ENCODE measurements around the gene ARHGAP26. TPM values are rescaled to one million over a fixed set of nuclear protein-coding genes. Genes with fewer than 3 reads are reported as not detected.

The ARHGAP26 gene
- total and polyA plus RNA-seq, 5 donors from 2014 or later, result 2.8 to 40.5 (median 5.4) TPM

DNA sequence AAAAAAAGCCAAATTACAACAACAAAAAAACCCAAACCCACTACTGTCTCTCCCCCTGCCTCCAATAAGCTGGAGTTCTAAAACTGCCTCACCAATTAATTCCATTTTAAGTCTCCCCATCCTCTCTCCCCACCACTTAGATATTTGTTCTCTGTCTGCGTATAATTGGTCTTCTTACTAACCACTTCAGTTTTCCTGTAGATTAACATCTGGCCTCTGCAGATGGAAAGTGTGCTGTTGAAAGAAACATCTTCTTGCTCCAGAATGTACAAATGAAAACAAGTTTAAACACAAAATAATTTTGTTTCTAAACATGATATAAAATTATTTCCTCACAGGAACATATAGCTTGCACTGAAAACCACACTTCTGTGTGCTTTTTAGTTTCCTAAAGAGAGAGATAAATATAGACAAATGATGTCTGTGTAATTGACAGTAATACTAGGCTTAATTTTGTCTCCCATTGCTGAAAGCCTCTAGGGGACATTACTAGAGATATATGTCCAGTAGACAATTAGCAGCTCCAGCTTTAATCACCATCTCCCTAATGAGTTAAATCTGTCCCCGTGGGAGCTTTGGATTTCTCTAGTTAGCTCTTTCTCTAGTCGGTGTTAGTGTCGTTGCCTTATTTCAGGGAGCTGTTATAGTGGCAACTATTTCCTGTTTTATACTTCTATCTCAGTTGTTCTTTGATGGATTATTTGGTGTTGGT lies 164.0 kb downstream of the ARHGAP26 start:
- Histone ChIP-seq H3K36me3 (ENCODE audit: control insufficient read depth, insufficient read depth, low read length) (peaks cover 2% of the 10 kb centered on the region), H3K27ac (ENCODE audit: insufficient read depth, low read length, poor library complexity, severe bottlenecking) (no peak overlapping the region), H3K4me3 (ENCODE audit: low read depth, low read length) (no peak overlapping the region), H3K27me3 (ENCODE audit: control insufficient read depth, insufficient read depth, low read length) (no peaks in the 10 kb centered on the region), H3K4me1 (ENCODE audit: control insufficient read depth, insufficient read depth, low read length, poor library complexity, severe bottlenecking) (no peaks in the 10 kb centered on the region), H3K9me3 (ENCODE audit: control insufficient read depth in 2 of 2, low read length in 2 of 2) (no peaks in the 10 kb centered on the region)
- peak overlapping the region in 1 of 4 donors; percentile 19 for H3K4me3 Mint-ChIP-seq
- H3K36me3 Mint-ChIP-seq, result peaks cover 33% of the 10 kb centered on the region
- no peaks in the 10 kb centered on the region for H3K9me3 Mint-ChIP-seq
- H3K27me3 Mint-ChIP-seq, result peaks cover 4% of the 10 kb centered on the region
- no peak for DNase-seq
- H3K4me1 Mint-ChIP-seq, result peaks cover 0 to 6% (median 0%) of the 10 kb centered on the region in 4 donors
- ATAC-seq (ENCODE audit: low read depth in 2 of 2), result no peak
- H3K27ac Mint-ChIP-seq, result no peak overlapping the region

DNA sequence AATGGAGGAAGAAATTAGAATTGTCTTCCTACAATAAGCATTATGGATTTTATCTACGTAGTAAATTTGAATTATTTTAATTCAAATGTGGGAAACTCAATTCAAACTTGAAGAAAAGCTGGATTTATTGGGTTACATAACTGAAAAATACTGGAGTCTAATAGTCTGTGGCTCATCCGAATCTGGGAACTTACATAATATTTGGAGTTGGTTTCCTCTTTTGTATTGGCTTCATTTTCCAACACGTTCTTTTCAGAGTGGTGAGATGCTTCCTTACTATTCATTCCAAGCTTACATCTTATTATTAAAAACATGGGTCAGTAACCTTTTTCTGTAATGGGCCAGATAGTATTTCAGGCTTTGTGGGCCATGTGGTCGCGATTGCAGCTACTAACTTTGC lies 164.8 kb downstream of the ARHGAP26 start:
- H3K27ac ChIP-seq (ENCODE audit: insufficient read depth, low read length, poor library complexity, severe bottlenecking), result no peak overlapping the region
- H3K36me3 Mint-ChIP-seq, result peaks cover 32% of the 10 kb centered on the region
- H3K9me3 ChIP-seq (ENCODE audit: control insufficient read depth in 2 of 2, low read length in 2 of 2), result no peaks in the 10 kb centered on the region
- H3K27me3 Mint-ChIP-seq, result peaks cover 4% of the 10 kb centered on the region
- ATAC-seq (ENCODE audit: low read depth in 2 of 2) (no peak), DNase-seq (no peak)
- H3K27me3 ChIP-seq (ENCODE audit: control insufficient read depth, insufficient read depth, low read length), result no peaks in the 10 kb centered on the region
- peaks cover 0 to 6% (median 0%) of the 10 kb centered on the region in 4 donors for H3K4me1 Mint-ChIP-seq
- H3K27ac Mint-ChIP-seq, result no peak overlapping the region
- no peak overlapping the region for H3K4me3 Mint-ChIP-seq
- H3K9me3 Mint-ChIP-seq, result no peaks in the 10 kb centered on the region
- H3K4me3 ChIP-seq (ENCODE audit: low read depth, low read length), result no peak overlapping the region
- peaks cover 2% of the 10 kb centered on the region for H3K36me3 ChIP-seq (ENCODE audit: control insufficient read depth, insufficient read depth, low read length)
- H3K4me1 ChIP-seq (ENCODE audit: control insufficient read depth, insufficient read depth, low read length, poor library complexity, severe bottlenecking), result no peaks in the 10 kb centered on the region

DNA sequence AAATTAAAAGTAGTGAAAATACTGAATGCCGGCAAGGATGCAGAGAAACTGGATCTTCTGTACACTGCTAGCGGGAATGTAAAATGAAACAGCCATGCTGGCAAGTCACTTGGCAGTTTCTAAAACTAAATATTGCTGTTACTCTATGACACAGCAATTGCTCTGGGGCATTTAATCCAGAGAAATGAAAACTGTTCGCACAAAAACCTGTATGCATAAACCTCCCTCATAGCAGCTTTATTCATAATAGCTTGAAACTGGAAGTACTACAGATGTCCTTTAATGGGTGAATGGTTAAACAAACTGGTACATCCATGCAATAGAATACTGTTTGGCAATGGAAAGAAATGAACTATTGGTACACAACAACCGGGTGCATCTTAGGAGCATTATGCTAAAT lies 167.2 kb downstream of the ARHGAP26 start:
- peaks cover 0 to 7% (median 0%) of the 10 kb centered on the region in 4 donors for H3K4me1 Mint-ChIP-seq
- H3K36me3 Mint-ChIP-seq, result peaks cover 15% of the 10 kb centered on the region

DNA sequence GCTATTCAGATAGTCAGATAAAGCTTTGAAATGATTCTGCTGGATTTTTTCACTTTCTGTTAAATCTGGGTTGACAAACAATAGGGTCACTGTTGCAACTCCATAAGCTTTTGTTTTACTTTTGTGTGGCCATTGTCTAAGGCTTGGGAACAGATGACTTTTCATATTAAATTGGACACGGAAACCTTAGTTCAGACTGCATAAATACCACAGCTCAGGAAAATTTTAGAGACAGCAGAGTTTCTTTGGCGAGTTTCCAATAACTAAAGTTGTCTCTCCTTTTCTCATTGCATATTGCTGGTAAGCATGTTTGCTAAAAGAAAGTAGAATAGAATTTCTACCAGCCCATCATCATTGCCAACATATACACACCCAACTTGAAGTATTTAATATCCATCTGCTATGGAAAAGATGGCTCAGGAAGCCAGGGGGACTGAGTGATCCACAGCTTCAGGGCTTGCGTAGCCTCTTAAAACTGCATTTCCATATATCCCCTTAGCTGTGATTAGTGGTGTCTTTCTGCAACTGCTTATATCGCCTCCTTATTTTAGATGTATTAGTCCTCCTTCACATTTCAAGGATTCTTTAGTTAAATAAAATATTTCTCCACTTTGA lies 168.2 kb downstream of the ARHGAP26 start:
- H3K27ac Mint-ChIP-seq, result no peak overlapping the region
- no peak for DNase-seq
- H3K9me3 ChIP-seq (ENCODE audit: control insufficient read depth in 2 of 2, low read length in 2 of 2), result no peaks in the 10 kb centered on the region
- H3K36me3 ChIP-seq (ENCODE audit: control insufficient read depth, insufficient read depth, low read length), result peaks cover 2% of the 10 kb centered on the region
- no peaks in the 10 kb centered on the region for H3K27me3 Mint-ChIP-seq
- H3K4me3 ChIP-seq (ENCODE audit: low read depth, low read length), result no peak overlapping the region
- no peaks in the 10 kb centered on the region for H3K27me3 ChIP-seq (ENCODE audit: control insufficient read depth, insufficient read depth, low read length)
- H3K4me1 ChIP-seq (ENCODE audit: control insufficient read depth, insufficient read depth, low read length, poor library complexity, severe bottlenecking), result no peaks in the 10 kb centered on the region
- no peak overlapping the region for H3K27ac ChIP-seq (ENCODE audit: insufficient read depth, low read length, poor library complexity, severe bottlenecking)
- ATAC-seq (ENCODE audit: low read depth in 2 of 2), result no peak
- H3K9me3 Mint-ChIP-seq, result no peaks in the 10 kb centered on the region
- peaks cover 0 to 7% (median 0%) of the 10 kb centered on the region in 4 donors for H3K4me1 Mint-ChIP-seq
- no peak overlapping the region for H3K4me3 Mint-ChIP-seq
- peaks cover 13% of the 10 kb centered on the region for H3K36me3 Mint-ChIP-seq

More for the DNA sequence above, 167.2 kb downstream of the ARHGAP26 start:
- no peak overlapping the region for H3K4me3 Mint-ChIP-seq
- DNase-seq, result no peak
- Histone ChIP-seq H3K36me3 (ENCODE audit: control insufficient read depth, insufficient read depth, low read length) (peaks cover 2% of the 10 kb centered on the region), H3K4me3 (ENCODE audit: low read depth, low read length) (no peak overlapping the region), H3K27ac (ENCODE audit: insufficient read depth, low read length, poor library complexity, severe bottlenecking) (no peak overlapping the region), H3K9me3 (ENCODE audit: control insufficient read depth in 2 of 2, low read length in 2 of 2) (no peaks in the 10 kb centered on the region), H3K27me3 (ENCODE audit: control insufficient read depth, insufficient read depth, low read length) (no peaks in the 10 kb centered on the region), H3K4me1 (ENCODE audit: control insufficient read depth, insufficient read depth, low read length, poor library complexity, severe bottlenecking) (no peaks in the 10 kb centered on the region)
- no peak for ATAC-seq (ENCODE audit: low read depth in 2 of 2)
- H3K27ac Mint-ChIP-seq, result no peak overlapping the region
- no peaks in the 10 kb centered on the region for H3K9me3 Mint-ChIP-seq
- no peaks in the 10 kb centered on the region for H3K27me3 Mint-ChIP-seq

DNA sequence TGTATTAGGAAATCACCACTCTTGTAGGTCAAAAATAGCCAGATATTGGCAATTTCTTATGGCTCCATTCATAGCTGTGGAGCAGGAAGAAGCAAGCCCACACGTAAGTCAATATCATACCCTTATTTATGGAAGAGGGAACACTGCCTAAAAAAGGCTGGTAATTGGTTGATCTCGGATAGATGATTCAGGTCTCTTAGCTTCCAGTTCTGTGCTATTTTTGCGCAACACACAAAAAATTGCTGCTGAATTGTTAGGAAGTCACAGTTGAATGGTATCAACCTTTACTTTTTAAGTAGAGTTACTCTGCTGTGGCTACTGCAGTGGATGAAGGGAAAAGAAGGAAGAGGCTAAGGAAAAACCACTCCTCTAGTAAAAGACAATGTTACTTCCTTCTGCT lies 168.8 kb downstream of the ARHGAP26 start:
- Mint-ChIP-seq H3K4me3 (no peak overlapping the region), H3K4me1 (peaks cover 0 to 7% (median 0%) of the 10 kb centered on the region in 4 donors), H3K36me3 (peaks cover 10% of the 10 kb centered on the region), H3K9me3 (no peaks in the 10 kb centered on the region), H3K27ac (no peak overlapping the region), H3K27me3 (no peaks in the 10 kb centered on the region)
- no peak for ATAC-seq (ENCODE audit: low read depth in 2 of 2)
- no peaks in the 10 kb centered on the region for H3K4me1 ChIP-seq (ENCODE audit: control insufficient read depth, insufficient read depth, low read length, poor library complexity, severe bottlenecking)
- no peaks in the 10 kb centered on the region for H3K27me3 ChIP-seq (ENCODE audit: control insufficient read depth, insufficient read depth, low read length)
- no peaks in the 10 kb centered on the region for H3K9me3 ChIP-seq (ENCODE audit: control insufficient read depth in 2 of 2, low read length in 2 of 2)
- H3K4me3 ChIP-seq (ENCODE audit: low read depth, low read length), result no peak overlapping the region
- H3K36me3 ChIP-seq (ENCODE audit: control insufficient read depth, insufficient read depth, low read length), result peaks cover 2% of the 10 kb centered on the region
- no peak for DNase-seq
- H3K27ac ChIP-seq (ENCODE audit: insufficient read depth, low read length, poor library complexity, severe bottlenecking), result no peak overlapping the region

DNA sequence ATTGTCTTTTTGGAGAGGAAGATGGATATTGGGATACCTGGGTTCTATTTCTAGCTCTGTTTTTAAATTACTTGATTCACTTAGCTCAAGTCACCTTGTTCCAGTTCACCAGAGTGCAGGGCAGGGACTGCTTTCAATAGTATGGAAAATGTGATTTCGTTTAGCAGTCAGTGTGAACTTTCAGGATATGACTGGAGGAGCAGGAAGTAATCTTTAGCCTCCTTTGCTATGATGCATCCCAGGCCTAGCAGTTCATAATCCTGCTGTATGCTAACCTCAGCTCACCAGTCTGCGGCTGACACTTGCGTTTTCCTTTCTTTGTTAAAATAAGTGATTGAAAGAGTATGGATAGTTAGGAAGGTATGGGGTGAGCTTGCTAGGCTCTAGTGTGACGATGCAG lies 169.7 kb downstream of the ARHGAP26 start:
- no peak overlapping the region for H3K4me3 Mint-ChIP-seq
- no peak for ATAC-seq (ENCODE audit: low read depth in 2 of 2)
- DNase-seq, result no peak
- H3K27ac Mint-ChIP-seq, result no peak overlapping the region
- no peaks in the 10 kb centered on the region for H3K27me3 ChIP-seq (ENCODE audit: control insufficient read depth, insufficient read depth, low read length)
- H3K4me3 ChIP-seq (ENCODE audit: low read depth, low read length), result no peak overlapping the region
- H3K36me3 Mint-ChIP-seq, result peaks cover 4% of the 10 kb centered on the region
- no peaks in the 10 kb centered on the region for H3K4me1 ChIP-seq (ENCODE audit: control insufficient read depth, insufficient read depth, low read length, poor library complexity, severe bottlenecking)
- H3K36me3 ChIP-seq (ENCODE audit: control insufficient read depth, insufficient read depth, low read length), result peaks cover 2% of the 10 kb centered on the region
- H3K9me3 Mint-ChIP-seq, result no peaks in the 10 kb centered on the region
- H3K27me3 Mint-ChIP-seq, result no peaks in the 10 kb centered on the region
- no peak overlapping the region for H3K27ac ChIP-seq (ENCODE audit: insufficient read depth, low read length, poor library complexity, severe bottlenecking)
- peaks cover 0 to 6% (median 0%) of the 10 kb centered on the region in 4 donors for H3K4me1 Mint-ChIP-seq
- H3K9me3 ChIP-seq (ENCODE audit: control insufficient read depth in 2 of 2, low read length in 2 of 2), result no peaks in the 10 kb centered on the region

DNA sequence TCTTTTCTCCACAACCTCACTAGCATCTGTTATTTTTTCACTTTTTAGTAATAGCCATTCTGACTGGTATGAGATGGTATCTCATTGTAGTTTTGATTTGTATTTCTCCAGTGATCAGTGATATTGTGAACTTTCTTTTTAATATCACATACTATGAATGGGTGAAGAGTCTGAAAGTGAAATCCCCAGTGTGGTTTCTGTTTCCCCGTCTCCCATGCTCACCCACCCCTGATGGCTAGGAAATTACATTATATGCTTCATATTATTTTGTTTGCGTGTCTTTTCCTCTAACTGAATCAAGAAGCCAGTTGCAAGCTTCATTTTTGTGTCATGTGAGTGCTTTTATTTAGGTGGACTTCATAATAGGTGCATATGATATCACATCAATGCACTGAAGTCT lies 171.1 kb downstream of the ARHGAP26 start:
- Mint-ChIP-seq H3K4me1 (peaks cover 0 to 7% (median 2%) of the 10 kb centered on the region in 4 donors), H3K9me3 (no peaks in the 10 kb centered on the region)

DNA sequence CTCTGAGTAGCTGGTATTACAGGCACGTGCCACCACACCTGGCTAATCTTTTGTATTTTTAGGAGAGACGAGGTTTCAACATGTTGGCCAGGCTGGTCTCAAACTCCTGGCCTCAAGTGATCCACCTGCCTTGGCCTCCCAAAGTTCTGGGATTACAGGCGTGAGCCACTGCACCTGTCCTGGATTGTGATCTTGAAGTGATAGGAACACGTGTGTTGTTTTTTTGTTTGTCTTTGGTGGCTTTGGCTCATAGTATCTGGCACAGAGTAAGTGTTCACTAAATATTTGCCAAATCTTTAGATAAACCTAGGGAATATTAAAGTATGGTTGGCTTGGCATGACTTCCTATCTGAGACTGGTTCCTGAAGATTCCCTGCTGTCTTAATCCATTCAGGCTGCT lies 172.7 kb downstream of the ARHGAP26 start:
- no peaks in the 10 kb centered on the region for H3K9me3 Mint-ChIP-seq
- no peaks in the 10 kb centered on the region for H3K4me1 ChIP-seq (ENCODE audit: control insufficient read depth, insufficient read depth, low read length, poor library complexity, severe bottlenecking)
- no peaks in the 10 kb centered on the region for H3K27me3 ChIP-seq (ENCODE audit: control insufficient read depth, insufficient read depth, low read length)
- H3K27me3 Mint-ChIP-seq, result no peaks in the 10 kb centered on the region
- H3K4me1 Mint-ChIP-seq, result peaks cover 0 to 8% (median 2%) of the 10 kb centered on the region in 4 donors
- no peak overlapping the region for H3K4me3 Mint-ChIP-seq
- no peak for ATAC-seq (ENCODE audit: low read depth in 2 of 2)
- peaks cover 8% of the 10 kb centered on the region for H3K36me3 Mint-ChIP-seq
- H3K4me3 ChIP-seq (ENCODE audit: low read depth, low read length), result no peak overlapping the region
- no peak for DNase-seq
- H3K27ac Mint-ChIP-seq, result no peak overlapping the region
- H3K9me3 ChIP-seq (ENCODE audit: control insufficient read depth in 2 of 2, low read length in 2 of 2), result no peaks in the 10 kb centered on the region
- no peaks in the 10 kb centered on the region for H3K36me3 ChIP-seq (ENCODE audit: control insufficient read depth, insufficient read depth, low read length)
- no peak overlapping the region for H3K27ac ChIP-seq (ENCODE audit: insufficient read depth, low read length, poor library complexity, severe bottlenecking)

More for the DNA sequence above, 171.1 kb downstream of the ARHGAP26 start:
- no peak overlapping the region for H3K27ac ChIP-seq (ENCODE audit: insufficient read depth, low read length, poor library complexity, severe bottlenecking)
- DNase-seq, result no peak
- no peaks in the 10 kb centered on the region for H3K27me3 Mint-ChIP-seq
- peaks cover 7% of the 10 kb centered on the region for H3K36me3 Mint-ChIP-seq
- no peaks in the 10 kb centered on the region for H3K4me1 ChIP-seq (ENCODE audit: control insufficient read depth, insufficient read depth, low read length, poor library complexity, severe bottlenecking)
- H3K27me3 ChIP-seq (ENCODE audit: control insufficient read depth, insufficient read depth, low read length), result no peaks in the 10 kb centered on the region
- H3K4me3 ChIP-seq (ENCODE audit: low read depth, low read length), result no peak overlapping the region
- peak overlapping the region in 1 of 3 donors; percentile 53 for H3K27ac Mint-ChIP-seq
- ATAC-seq (ENCODE audit: low read depth in 2 of 2), result no peak
- no peaks in the 10 kb centered on the region for H3K36me3 ChIP-seq (ENCODE audit: control insufficient read depth, insufficient read depth, low read length)
- H3K4me3 Mint-ChIP-seq, result no peak overlapping the region
- H3K9me3 ChIP-seq (ENCODE audit: control insufficient read depth in 2 of 2, low read length in 2 of 2), result no peaks in the 10 kb centered on the region
